H1 (cell line): ENCODE data around the gene GBX1. TPM values are rescaled to one million over a fixed set of nuclear protein-coding genes. Genes with fewer than 3 reads are reported as not detected.

ENCODE experiments used
- CTCF ChIA-PET: fragments of 300-600 bp; sonication (Branson Sonifier 250); formaldehyde crosslinking; loops from one replicate; lab custom pipeline; 2021; ENCODE audit not compliant: partially characterized antibody; lab: Charles Lee
- POLR2A ChIA-PET: fragments of 300-600 bp; sonication (Branson Sonifier 250); formaldehyde crosslinking; loops from one replicate; lab custom pipeline; 2021; ENCODE audit warnings: inconsistent platforms; ENCODE audit not compliant: partially characterized antibody; lab: Charles Lee
- DNase-seq, 2 experiments: peaks; one replicate each; pipeline versions ENCODE4 v3.0.0 to v3.0.0-alpha.2; 2010 to 2022; ENCODE audit warnings: low spot score in 2 of 2, low read depth in 1 of 2, mixed read lengths in 1 of 2
- FAIRE-seq: peaks from 2 replicates; lab custom pipeline; 2011; peaks lifted over from hg19 to GRCh38; lab: Jason Lieb, UNC
- H2AFZ ChIP-seq: 2 replicates; pipeline ENCODE4 v1.8.1; 2012; ENCODE audit warnings: low read length, inconsistent platforms
- H2AK5ac ChIP-seq: 2 replicates; pipeline ENCODE4 v1.6.1; 2013; ENCODE audit warnings: low read depth, low read length
- H2BK120ac ChIP-seq: replicated peaks from 2 replicates; pipeline ENCODE3; 2013; ENCODE audit warnings: low read depth, low read length, inconsistent platforms
- H2BK12ac ChIP-seq: 2 replicates; pipeline ENCODE4 v1.6.1; 2013; ENCODE audit warnings: low read depth, low read length
- H2BK15ac ChIP-seq: 2 replicates; pipeline ENCODE4 v1.6.1; 2013; ENCODE audit warnings: low read length
- H2BK20ac ChIP-seq: 2 replicates; pipeline ENCODE4 v1.6.1; 2013; ENCODE audit warnings: low read length
- H2BK5ac ChIP-seq: 2 replicates; pipeline ENCODE4 v1.6.1; 2013; ENCODE audit warnings: low read depth, low read length
- H3K14ac ChIP-seq: 2 replicates; pipeline ENCODE4 v1.6.1; 2013; ENCODE audit warnings: inconsistent platforms; ENCODE audit not compliant: insufficient read length
- H3K18ac ChIP-seq: 2 replicates; pipeline ENCODE4 v1.6.1; 2013; ENCODE audit warnings: low read length; ENCODE audit errors: extremely low read depth
- H3K23ac ChIP-seq: 2 replicates; pipeline ENCODE4 v1.6.1; 2013; ENCODE audit warnings: inconsistent platforms; ENCODE audit not compliant: insufficient read length
- H3K23me2 ChIP-seq: 2 replicates; pipeline ENCODE4 v1.6.1; 2013; ENCODE audit warnings: low read depth, low read length
- H3K27ac ChIP-seq: 2 replicates; pipeline ENCODE4 v1.6.1; 2011; ENCODE audit warnings: low read depth, low read length, inconsistent platforms
- H3K27me3 ChIP-seq, 4 experiments: replicated peaks in 1 of 4; 1 replicate in 1 of 4; 2 replicates in 3 of 4; pipeline versions ENCODE4 v1.6.1 to v1.8.1; 2011 to 2013; ENCODE audit warnings: low read length in 3 of 4, mild to moderate bottlenecking in 3 of 4, inconsistent platforms in 2 of 4, mixed read lengths in 2 of 4, moderate library complexity in 1 of 4; ENCODE audit not compliant: control insufficient read depth in 3 of 4, insufficient read depth in 3 of 4; ENCODE audit errors: extremely low read depth in 1 of 4
- H3K36me3 ChIP-seq, 4 experiments: 2 replicates each; pipeline versions ENCODE4 v1.6.1 to v1.8.1; 2011 to 2013; ENCODE audit warnings: mild to moderate bottlenecking in 4 of 4, low read length in 3 of 4, moderate library complexity in 2 of 4, control low read depth in 1 of 4, inconsistent platforms in 1 of 4; ENCODE audit not compliant: insufficient read depth in 4 of 4, control insufficient read depth in 2 of 4
- H3K4ac ChIP-seq: replicated peaks from 2 replicates; pipeline ENCODE3; 2013; ENCODE audit warnings: low read length, low read depth, mixed read lengths, inconsistent platforms; ENCODE audit not compliant: insufficient read length
- H3K4me1 ChIP-seq, 4 experiments: replicated peaks in 1 of 4; 1 replicate in 1 of 4; 2 replicates in 3 of 4; pipeline versions ENCODE4 v1.6.1 to v1.8.1; 2011 to 2013; ENCODE audit warnings: low read length in 3 of 4, inconsistent platforms in 2 of 4, mixed read lengths in 1 of 4; ENCODE audit not compliant: insufficient read depth in 4 of 4, control insufficient read depth in 3 of 4
- H3K4me2 ChIP-seq, 2 experiments: 2 replicates each; pipeline versions ENCODE4 v1.6.1 to v1.8.1; 2011 to 2013; ENCODE audit warnings: low read depth in 2 of 2, low read length in 2 of 2, control low read depth in 1 of 2, inconsistent platforms in 1 of 2, mild to moderate bottlenecking in 1 of 2; ENCODE audit not compliant: insufficient read depth in 1 of 2
- H3K4me3 ChIP-seq, 4 experiments: fragments of 200-600, 300-600 bp in 1 of 4; sonication (generic), shearing (Covaris generic), sonication (Bioruptor Twin) in 1 of 4; 2 replicates each; pipeline versions ENCODE4 v1.5.1 to v1.8.1; 2011 to 2016; ENCODE audit warnings: low read length in 4 of 4, low read depth in 3 of 4, control low read depth in 2 of 4, inconsistent platforms in 2 of 4, mild to moderate bottlenecking in 2 of 4, mixed read lengths in 1 of 4, moderate library complexity in 1 of 4; ENCODE audit not compliant: insufficient read depth in 2 of 4; ENCODE audit errors: extremely low read depth in 1 of 4
- H3K56ac ChIP-seq: replicated peaks from 2 replicates; pipeline ENCODE3; 2013; ENCODE audit warnings: low read depth, mild to moderate bottlenecking, mixed read lengths, low read length, inconsistent platforms; ENCODE audit not compliant: insufficient read length
- H3K79me1 ChIP-seq: 2 replicates; pipeline ENCODE4 v1.6.1; 2013; ENCODE audit warnings: low read depth, low read length, control low read depth
- H3K79me2 ChIP-seq, 2 experiments: 2 replicates each; pipeline versions ENCODE4 v1.6.1 to v1.8.1; 2012 to 2013; ENCODE audit warnings: low read length in 2 of 2, mild to moderate bottlenecking in 2 of 2, inconsistent platforms in 1 of 2; ENCODE audit not compliant: insufficient read depth in 2 of 2, control insufficient read depth in 1 of 2
- H3K9ac ChIP-seq, 4 experiments: replicated peaks in 1 of 4; 1 replicate in 1 of 4; 2 replicates in 3 of 4; pipeline versions ENCODE4 v1.6.1 to v1.8.1; 2011 to 2013; ENCODE audit warnings: low read depth in 3 of 4, low read length in 3 of 4, control low read depth in 2 of 4, mild to moderate bottlenecking in 2 of 4, moderate library complexity in 2 of 4, inconsistent platforms in 1 of 4; ENCODE audit errors: extremely low read depth in 1 of 4
- H3K9me3 ChIP-seq, 2 experiments: 2 replicates each; pipeline versions ENCODE4 v1.6.1 to v1.8.1; 2012 to 2013; ENCODE audit warnings: mild to moderate bottlenecking in 2 of 2, moderate library complexity in 2 of 2, control low read depth in 1 of 2, inconsistent platforms in 1 of 2, low read depth in 1 of 2, low read length in 1 of 2, mixed read lengths in 1 of 2; ENCODE audit not compliant: insufficient read depth in 2 of 2
- H4K20me1 ChIP-seq, 2 experiments: replicated peaks in 1 of 2; 2 replicates each; pipeline versions ENCODE3 to v1.8.1; 2011 to 2013; ENCODE audit warnings: inconsistent platforms in 2 of 2, low read length in 2 of 2, mild to moderate bottlenecking in 1 of 2; ENCODE audit not compliant: insufficient read depth in 2 of 2, control insufficient read depth in 1 of 2
- H4K5ac ChIP-seq: 2 replicates; pipeline ENCODE4 v1.6.1; 2013; ENCODE audit warnings: low read length, low read depth, mixed read lengths, inconsistent platforms; ENCODE audit not compliant: insufficient read length
- H4K8ac ChIP-seq: 2 replicates; pipeline ENCODE4 v1.8.0; 2013; ENCODE audit warnings: mild to moderate bottlenecking, moderate library complexity, low read length, inconsistent platforms; ENCODE audit not compliant: insufficient read depth; ENCODE audit errors: extremely low read depth
- H4K91ac ChIP-seq: replicated peaks from 2 replicates; pipeline ENCODE3; 2013; ENCODE audit warnings: low read length, mixed read lengths, inconsistent platforms; ENCODE audit not compliant: insufficient read length
- BACH1 ChIP-seq: IDR thresholded peaks from 2 replicates; pipeline ENCODE4 v1.6.1; 2012; ENCODE audit warnings: low read length, improper control_type of control experiment
- EZH2 ChIP-seq: fragments of 200-600 bp; sonication (generic); IDR thresholded peaks from 2 replicates; pipeline ENCODE4 v1.7.1; 2012; ENCODE audit warnings: low read depth, mild to moderate bottlenecking, moderate library complexity, low read length, inconsistent platforms; ENCODE audit not compliant: severe bottlenecking
- GABPA ChIP-seq: IDR thresholded peaks from 2 replicates; pipeline ENCODE4 v1.6.1; 2011; ENCODE audit warnings: mild to moderate bottlenecking, low read length, moderate library complexity, borderline replicate concordance; ENCODE audit not compliant: insufficient read depth
- MAX ChIP-seq: IDR thresholded peaks from 2 replicates; pipeline ENCODE4 v1.6.1; 2012; ENCODE audit warnings: inconsistent platforms
- POLR2A ChIP-seq, 2 experiments: IDR thresholded peaks; 1 replicate in 1 of 2; 2 replicates in 1 of 2; pipeline ENCODE4 v1.6.1; 2011; ENCODE audit warnings: low read depth in 2 of 2, low read length in 2 of 2, mild to moderate bottlenecking in 2 of 2; ENCODE audit errors: control extremely low read depth in 1 of 2
- SIX5 ChIP-seq: IDR thresholded peaks from 2 replicates; pipeline ENCODE4 v1.6.1; 2011; ENCODE audit warnings: mild to moderate bottlenecking, low read depth, low read length
- SP1 ChIP-seq: IDR thresholded peaks from 2 replicates; pipeline ENCODE4 v1.6.1; 2011; ENCODE audit warnings: low read depth, low read length
- SP4 ChIP-seq: IDR thresholded peaks from 2 replicates; pipeline ENCODE4 v1.6.1; 2012; ENCODE audit warnings: low read length, inconsistent platforms
- SUZ12 ChIP-seq: fragments of 200-600 bp; sonication (generic); IDR thresholded peaks from 2 replicates; pipeline ENCODE4 v1.6.1; 2012; ENCODE audit warnings: mild to moderate bottlenecking, inconsistent platforms, low read length, moderate library complexity, mixed read lengths
- TBP ChIP-seq: IDR thresholded peaks from 2 replicates; pipeline ENCODE4 v1.6.1; 2011; ENCODE audit warnings: low read depth, low read length, improper control_type of control experiment
- TCF12 ChIP-seq: IDR thresholded peaks from 2 replicates; pipeline ENCODE4 v1.6.1; 2011; ENCODE audit warnings: low read depth, mild to moderate bottlenecking, low read length
- WGBS, 2 experiments: shearing (Covaris generic) in 1 of 2; methylation state at CpG; one replicate each; pipeline versions ENCODE4 v1.1.6 to v1.1.7; 2013 to 2015; ENCODE audit warnings: low lambda C conversion rate in 2 of 2, mixed read lengths in 2 of 2, inconsistent platforms in 1 of 2, low coverage in 1 of 2, missing lambda C conversion rate in 1 of 2; ENCODE audit not compliant: insufficient replicate concordance in 2 of 2, insufficient coverage in 1 of 2, insufficient read length in 1 of 2; ENCODE audit errors: extremely low coverage in 1 of 2, missing lambda C conversion rate in 1 of 2; 5-methylcytosine and 5-hydroxymethylcytosine counted together
- polyA plus RNA-seq, 7 experiments: library from polyadenylated mRNA; depleted of rRNA in 3 of 7; stranded (reverse) in 5 of 7; unstranded in 2 of 7; fragments of >200 nt in 5 of 7; fragments of 200-250 nt in 2 of 7; gene quantifications; 1 replicate in 5 of 7; 2 replicates in 1 of 7; 4 replicates in 1 of 7; pipeline versions ENCODE4 v1.2.1 to v1.2.3, GENCODE V29; 2011 to 2013; ENCODE audit warnings: missing spikeins in 2 of 7, mixed read lengths in 2 of 7
- total RNA-seq: library from RNA; stranded (reverse); fragmentation: NEBNext Ultra II Directional; extraction: Animal tissue kit (Norgen Biotek cat#: 25700); gene quantifications from 2 replicates; pipeline ENCODE4 v1.2.1, GENCODE V29; 2021
- TF ChIP-seq, protein P1 (sequence below): IDR thresholded peaks from 2 replicates; pipeline ENCODE4 v1.6.1; 2012; ENCODE audit warnings: low read length, inconsistent platforms
- TF ChIP-seq, protein P2 (sequence below): IDR thresholded peaks from 2 replicates; pipeline ENCODE4 v1.6.1; 2011; ENCODE audit warnings: low read depth, mild to moderate bottlenecking, low read length; ENCODE audit not compliant: insufficient read depth

Gene GBX1
- total and polyA plus RNA-seq, 2 of the 8 experiments (the other 6 are each of a cell fraction or from before 2014, with no cell fraction given) = not detected

DNA sequence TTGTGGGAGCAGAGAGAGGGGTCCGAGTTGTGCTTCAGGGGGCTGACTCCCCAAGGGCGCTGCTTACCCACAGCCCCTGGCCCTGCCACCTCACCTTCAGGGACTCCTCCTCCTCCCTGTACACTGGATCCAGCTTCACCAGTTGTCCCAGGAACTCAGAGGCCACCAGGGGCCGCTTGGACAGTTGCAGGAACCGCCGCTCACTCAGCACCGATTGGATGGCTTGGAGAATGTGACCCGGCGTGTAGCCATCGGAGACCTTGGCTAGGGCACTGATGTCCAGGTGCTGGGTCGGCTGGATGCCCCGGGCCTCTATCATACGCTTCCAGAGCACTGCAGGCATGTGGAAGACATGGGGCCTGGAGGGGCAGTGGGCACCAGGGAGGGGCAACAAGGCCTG is 24.1 kb upstream of the GBX1 start:
- no peak overlapping the region for H2BK15ac ChIP-seq
- no peaks in the 10 kb centered on the region for H3K79me2 ChIP-seq
- no peaks in the 10 kb centered on the region for H3K79me1 ChIP-seq
- H2BK12ac ChIP-seq = no peak overlapping the region
- H3K4me1 ChIP-seq = peaks cover 0 to 3% (median 2%) of the 10 kb centered on the region in 4 experiments; a peak in 2 of 7 replicates
- no peak overlapping the region for H2BK5ac ChIP-seq
- H3K4me2 ChIP-seq = no peak overlapping the region
- ChIA-PET POLR2A (interaction anchor here (1.3 kb wide), 1 partner anchor 19 kb away, joined by 3 read pairs; the partner anchor contains the start of gene H2BK1), CTCF (interaction anchor here (0.9 to 2.0 kb wide), 5 partner anchors 9 to 68 kb away, joined by 3 to 5 read pairs (median 4); no protein-coding TSS in a partner anchor)
- no peaks in the 10 kb centered on the region for H3K23me2 ChIP-seq
- no peaks in the 10 kb centered on the region for H3K9me3 ChIP-seq
- H3K23ac ChIP-seq = no peak overlapping the region
- no peak overlapping the region for H3K56ac ChIP-seq
- 94% methylated on average over 12 of the region's 12 CpGs; no CpG with 5 or more reads in 1 of the 2 experiments for WGBS, 2 experiments
- H2AK5ac ChIP-seq = no peak overlapping the region
- no peak overlapping the region for H4K5ac ChIP-seq
- H3K4me3 ChIP-seq = no peak overlapping the region
- no peaks in the 10 kb centered on the region for H4K20me1 ChIP-seq
- no peaks in the 10 kb centered on the region for H3K36me3 ChIP-seq
- H3K18ac ChIP-seq = no peak overlapping the region
- H4K91ac ChIP-seq = no peak overlapping the region
- no peak overlapping the region for H3K9ac ChIP-seq
- no peak overlapping the region for H2AFZ ChIP-seq
- no peak overlapping the region for H4K8ac ChIP-seq
- H3K4ac ChIP-seq = no peak overlapping the region
- TF ChIP-seq EZH2 = no peak
- no peak for TF ChIP-seq TCF12
- no peak for TF ChIP-seq SIX5
- TF ChIP-seq, protein P1, sequence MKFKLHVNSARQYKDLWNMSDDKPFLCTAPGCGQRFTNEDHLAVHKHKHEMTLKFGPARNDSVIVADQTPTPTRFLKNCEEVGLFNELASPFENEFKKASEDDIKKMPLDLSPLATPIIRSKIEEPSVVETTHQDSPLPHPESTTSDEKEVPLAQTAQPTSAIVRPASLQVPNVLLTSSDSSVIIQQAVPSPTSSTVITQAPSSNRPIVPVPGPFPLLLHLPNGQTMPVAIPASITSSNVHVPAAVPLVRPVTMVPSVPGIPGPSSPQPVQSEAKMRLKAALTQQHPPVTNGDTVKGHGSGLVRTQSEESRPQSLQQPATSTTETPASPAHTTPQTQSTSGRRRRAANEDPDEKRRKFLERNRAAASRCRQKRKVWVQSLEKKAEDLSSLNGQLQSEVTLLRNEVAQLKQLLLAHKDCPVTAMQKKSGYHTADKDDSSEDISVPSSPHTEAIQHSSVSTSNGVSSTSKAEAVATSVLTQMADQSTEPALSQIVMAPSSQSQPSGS = no peak
- TF ChIP-seq POLR2A (IDR thresholded peaks at IDR 0.05; ENCODE audit: control extremely low read depth in 1 of 2, low read depth in 2 of 2, low read length in 2 of 2) = no peak
- TF ChIP-seq GABPA = no peak
- no peak for TF ChIP-seq TBP
- TF ChIP-seq MAX = no peak
- TF ChIP-seq BACH1 = no peak
- no peak for TF ChIP-seq SP1
- no peak for TF ChIP-seq SUZ12
- TF ChIP-seq, protein P2, sequence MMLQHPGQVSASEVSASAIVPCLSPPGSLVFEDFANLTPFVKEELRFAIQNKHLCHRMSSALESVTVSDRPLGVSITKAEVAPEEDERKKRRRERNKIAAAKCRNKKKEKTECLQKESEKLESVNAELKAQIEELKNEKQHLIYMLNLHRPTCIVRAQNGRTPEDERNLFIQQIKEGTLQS = no peak
- TF ChIP-seq SP4 = no peak
- TF ChIP-seq, all 59 proteins: peak for 0
- no peak overlapping the region for H3K14ac ChIP-seq
- H3K27me3 ChIP-seq = peaks cover 0 to 10% (median 0%) of the 10 kb centered on the region in 4 experiments; a peak in 2 of 7 replicates
- FAIRE-seq = no peak
- no peak for DNase-seq
- no peak overlapping the region for H2BK120ac ChIP-seq
- H3K27ac ChIP-seq = no peak overlapping the region
- no peak overlapping the region for H2BK20ac ChIP-seq
